IMR-90 (cell line): ENCODE data around the gene TEX38. TPM values are rescaled to one million over a fixed set of nuclear protein-coding genes. Genes with fewer than 3 reads are reported as not detected.

Experiments used
- ATAC-seq: fragments of 200-7000 bp; cut with Tn5 transposase; 2 replicates; pipeline ENCODE4 v1.9.1; 2020; ENCODE audit warnings: low read depth, mild to moderate bottlenecking, moderate library complexity
- BruUV-seq: library from RNA; stranded (reverse); fragments of 400-500 nt; replicated peaks from 2 replicates; lab custom pipeline; 2021; lab: Mats Ljungman, UMichigan
- CTCF ChIA-PET: fragments of 300-600 bp; formaldehyde crosslinking; extraction: SDS; loops from one replicate; lab custom pipeline; 2021; ENCODE audit warnings: antibody characterized with exemption; lab: Yijun Ruan, JAX
- POLR2A ChIA-PET: fragments of 300-600 bp; sonication (Branson Sonifier 250); formaldehyde crosslinking; loops from one replicate; lab custom pipeline; 2022; ENCODE audit warnings: antibody characterized with exemption; ENCODE audit not compliant: unreplicated experiment; lab: Charles Lee
- DNase-seq: peaks from one replicate; pipeline ENCODE4 v3.0.0; 2013
- H2AFZ ChIP-seq: replicated peaks from 2 replicates; pipeline ENCODE3; 2013; ENCODE audit warnings: low read length, mild to moderate bottlenecking; ENCODE audit not compliant: poor library complexity
- H2AK5ac ChIP-seq: 2 replicates; pipeline ENCODE4 v1.6.1; 2013; ENCODE audit warnings: low read depth, low read length, inconsistent platforms
- H2AK9ac ChIP-seq: replicated peaks from 2 replicates; pipeline ENCODE3; 2013; ENCODE audit warnings: mild to moderate bottlenecking, low read depth, low read length, moderate library complexity; ENCODE audit not compliant: poor library complexity
- H2BK120ac ChIP-seq: 2 replicates; pipeline ENCODE4 v1.6.1; 2013; ENCODE audit warnings: low read depth, low read length, inconsistent platforms
- H2BK15ac ChIP-seq: 3 replicates; pipeline ENCODE4 v1.6.1; 2013; ENCODE audit warnings: low read depth, low read length, inconsistent platforms
- H2BK20ac ChIP-seq: 2 replicates; pipeline ENCODE4 v1.6.1; 2013; ENCODE audit warnings: low read depth, mild to moderate bottlenecking, inconsistent platforms, low read length, moderate library complexity
- H2BK5ac ChIP-seq: 2 replicates; pipeline ENCODE4 v1.6.1; 2013; ENCODE audit warnings: mild to moderate bottlenecking, low read depth, low read length, inconsistent platforms; ENCODE audit not compliant: poor library complexity, severe bottlenecking
- H3K14ac ChIP-seq: replicated peaks from 2 replicates; pipeline ENCODE4 v1.6.1; 2013; ENCODE audit warnings: low read depth, low read length, inconsistent platforms
- H3K18ac ChIP-seq: 2 replicates; pipeline ENCODE4 v1.6.1; 2013; ENCODE audit warnings: low read depth, low read length, control low read depth
- H3K23ac ChIP-seq: 2 replicates; pipeline ENCODE4 v1.6.1; 2013; ENCODE audit warnings: low read depth, low read length, inconsistent platforms
- H3K27ac ChIP-seq: 2 replicates; pipeline ENCODE4 v1.5.1; 2013; ENCODE audit warnings: mild to moderate bottlenecking, control low read depth, low read length; ENCODE audit not compliant: insufficient read depth
- H3K27me3 ChIP-seq: 2 replicates; pipeline ENCODE4 v1.6.1; 2013; ENCODE audit warnings: low read length; ENCODE audit not compliant: control insufficient read depth, insufficient read depth
- H3K36me3 ChIP-seq: 2 replicates; pipeline ENCODE4 v1.6.1; 2013; ENCODE audit warnings: low read length, mixed read lengths; ENCODE audit not compliant: control insufficient read depth, insufficient read depth
- H3K4ac ChIP-seq: 2 replicates; pipeline ENCODE4 v1.6.1; 2013; ENCODE audit warnings: low read depth, low read length, inconsistent platforms
- H3K4me1 ChIP-seq: 2 replicates; pipeline ENCODE4 v1.6.1; 2013; ENCODE audit warnings: low read length, mixed read lengths; ENCODE audit not compliant: control insufficient read depth, insufficient read depth
- H3K4me2 ChIP-seq: 2 replicates; pipeline ENCODE4 v1.6.1; 2013; ENCODE audit warnings: low read depth, mild to moderate bottlenecking, control low read depth, low read length, moderate library complexity
- H3K4me3 ChIP-seq: 2 replicates; pipeline ENCODE4 v1.5.1; 2013; ENCODE audit warnings: low read depth, mild to moderate bottlenecking, control low read depth, low read length, moderate library complexity; ENCODE audit not compliant: insufficient read depth
- H3K56ac ChIP-seq: 2 replicates; pipeline ENCODE4 v1.6.1; 2013; ENCODE audit warnings: low read length, inconsistent platforms; ENCODE audit not compliant: insufficient read depth; ENCODE audit errors: extremely low read depth
- H3K79me1 ChIP-seq, 2 experiments: 2 replicates each; pipeline ENCODE4 v1.6.1; 2013; ENCODE audit warnings: low read length in 2 of 2, inconsistent platforms in 1 of 2, low read depth in 1 of 2
- H3K9ac ChIP-seq: 2 replicates; pipeline ENCODE4 v1.6.1; 2013; ENCODE audit warnings: low read depth, low read length, control low read depth
- H3K9me1 ChIP-seq: 2 replicates; pipeline ENCODE4 v1.6.1; 2013; ENCODE audit warnings: low read length, inconsistent platforms; ENCODE audit not compliant: insufficient read depth
- H3K9me3 ChIP-seq: 2 replicates; pipeline ENCODE4 v1.6.1; 2013; ENCODE audit warnings: low read length; ENCODE audit not compliant: control insufficient read depth, insufficient read depth
- H4K20me1 ChIP-seq: 2 replicates; pipeline ENCODE4 v1.6.1; 2013; ENCODE audit warnings: low read length, inconsistent platforms; ENCODE audit not compliant: insufficient read depth
- H4K5ac ChIP-seq: 2 replicates; pipeline ENCODE4 v1.6.1; 2013; ENCODE audit warnings: mild to moderate bottlenecking, low read depth, low read length, control low read depth
- H4K8ac ChIP-seq, 2 experiments: 2 replicates each; pipeline ENCODE4 v1.6.1; 2013; ENCODE audit warnings: low read depth in 2 of 2, low read length in 2 of 2, control low read depth in 1 of 2, inconsistent platforms in 1 of 2
- H4K91ac ChIP-seq: 2 replicates; pipeline ENCODE4 v1.6.1; 2013; ENCODE audit warnings: low read depth, low read length, inconsistent platforms; ENCODE audit not compliant: insufficient read depth
- BHLHE40 ChIP-seq: fragments of 150-350 bp; IDR thresholded peaks from 2 replicates; pipeline ENCODE4 v1.6.1; 2016; ENCODE audit warnings: mild to moderate bottlenecking, low read depth, low read length
- CEBPB ChIP-seq: IDR thresholded peaks from 2 replicates; pipeline ENCODE4 v1.6.1; 2012; ENCODE audit warnings: low read depth, low read length, improper control_type of control experiment
- CHD1 ChIP-seq: IDR thresholded peaks from 2 replicates; pipeline ENCODE4 v1.6.1; 2012; ENCODE audit warnings: low read depth, low read length, improper control_type of control experiment
- CTCF ChIP-seq: conservative IDR thresholded peaks from 2 replicates; pipeline ENCODE4 v1.5.1; 2012; ENCODE audit warnings: mild to moderate bottlenecking, low read depth, low read length, improper control_type of control experiment
- ELK1 ChIP-seq: fragments of 150-350 bp; IDR thresholded peaks from 2 replicates; pipeline ENCODE4 v1.6.1; 2016; ENCODE audit warnings: low read depth, mild to moderate bottlenecking, low read length, moderate library complexity, borderline replicate concordance
- FOS ChIP-seq: fragments of 150-350 bp; IDR thresholded peaks from 2 replicates; pipeline ENCODE4 v1.6.1; 2016; ENCODE audit warnings: low read depth, low read length
- MAFK ChIP-seq: IDR thresholded peaks from 2 replicates; pipeline ENCODE4 v1.6.1; 2012; ENCODE audit warnings: low read depth, low read length, improper control_type of control experiment
- MAZ ChIP-seq: IDR thresholded peaks from 2 replicates; pipeline ENCODE4 v1.6.1; 2012; ENCODE audit warnings: low read depth, mild to moderate bottlenecking, low read length, improper control_type of control experiment, moderate library complexity, borderline replicate concordance
- MXI1 ChIP-seq: IDR thresholded peaks from 2 replicates; pipeline ENCODE4 v1.6.1; 2012; ENCODE audit warnings: low read depth, mild to moderate bottlenecking, low read length, moderate library complexity, borderline replicate concordance
- NFE2L2 ChIP-seq: fragments of 150-350 bp; IDR thresholded peaks from 2 replicates; pipeline ENCODE4 v1.6.1; 2016; ENCODE audit warnings: low read depth, mild to moderate bottlenecking, low read length
- POLR2A ChIP-seq: IDR thresholded peaks from 2 replicates; pipeline ENCODE4 v1.6.1; 2012; ENCODE audit warnings: mild to moderate bottlenecking, low read depth, low read length
- RAD21 ChIP-seq: IDR thresholded peaks from 2 replicates; pipeline ENCODE4 v1.6.1; 2012; ENCODE audit warnings: low read length, improper control_type of control experiment
- RCOR1 ChIP-seq: IDR thresholded peaks from 2 replicates; pipeline ENCODE4 v1.6.1; 2012; ENCODE audit warnings: mild to moderate bottlenecking, low read length, improper control_type of control experiment; ENCODE audit not compliant: insufficient replicate concordance
- RFX5 ChIP-seq: IDR thresholded peaks from 2 replicates; pipeline ENCODE4 v1.8.0; 2012; ENCODE audit warnings: low read depth, mild to moderate bottlenecking, low read length, moderate library complexity
- SMC3 ChIP-seq: fragments of 150-350 bp; IDR thresholded peaks from 2 replicates; pipeline ENCODE4 v1.6.1; 2016; ENCODE audit warnings: low read depth, mild to moderate bottlenecking, antibody characterized with exemption, low read length, moderate library complexity
- USF2 ChIP-seq: fragments of 150-350 bp; IDR thresholded peaks from 2 replicates; pipeline ENCODE4 v1.6.1; 2017; ENCODE audit warnings: mild to moderate bottlenecking, antibody characterized with exemption, low read length, low read depth
- WGBS, 2 experiments: methylation state at CpG; one replicate each; pipeline versions ENCODE4 v1.1.5 to v1.1.7; 2013; ENCODE audit warnings: missing lambda C conversion rate in 2 of 2; ENCODE audit not compliant: insufficient read length in 1 of 2; ENCODE audit errors: extremely low coverage in 2 of 2; 5-methylcytosine and 5-hydroxymethylcytosine counted together
- dilution Hi-C: fragments of 300-500 bp; cut with HindIII; formaldehyde crosslinking; loops from one replicate; pipeline ENCODE4 v1.14.3; 2018; ENCODE audit warnings: low sequenced_read_pairs; ENCODE audit not compliant: unreplicated experiment
- in situ Hi-C: fragments of 300-500 bp; cut with MboI; formaldehyde crosslinking; loops from 3 replicates; pipeline ENCODE4 v1.14.3; 2019; ENCODE audit warnings: low sequenced_read_pairs, inconsistent platforms, mixed read lengths
- intact Hi-C: fragments of 100-400 bp; cut with micrococcal nuclease; formaldehyde crosslinking; loops from 2 replicates; pipeline ENCODE4 v1.10.0; 2022
- polyA plus RNA-seq, 3 experiments: library from polyadenylated mRNA; depleted of rRNA; stranded (reverse); fragments of >200 nt; gene quantifications; 2 replicates each; pipeline ENCODE4 v1.2.3, GENCODE V29; 2012; ENCODE audit warnings: low replicate concordance in 1 of 3
- total RNA-seq: library from RNA; depleted of rRNA; stranded (reverse); fragments of >200 nt; gene quantifications from 2 replicates; pipeline ENCODE4 v1.2.3, GENCODE V29; 2012

The TEX38 gene
- total and polyA plus RNA-seq, 2 of the 4 experiments (the other 2 are of a cell fraction): not detected

- ChIA-PET POLR2A (no interaction called here), CTCF (no interaction called here)
- no peak overlapping the region for H4K5ac ChIP-seq
- no peak overlapping the region for H2BK5ac ChIP-seq
- no peak overlapping the region for H3K4me3 ChIP-seq
- H4K8ac ChIP-seq: no peak overlapping the region
- H3K27ac ChIP-seq: no peak overlapping the region
- H3K79me1 ChIP-seq: no peaks in the 10 kb centered on the region; a peak in 2 of 4 replicates
- no peak overlapping the region for H3K23ac ChIP-seq
- no peak overlapping the region for H2AFZ ChIP-seq
- WGBS, 2 experiments: no CpG with 5 or more reads among the region's 1 CpG
- H3K14ac ChIP-seq: no peak overlapping the region
- no peak overlapping the region for H3K9ac ChIP-seq
- dilution Hi-C loops: no loop called here
- ATAC-seq (no peak), DNase-seq (no peak)
- TF ChIP-seq SMC3 (no peak), RCOR1 (no peak), RFX5 (no peak), ELK1 (no peak), FOS (no peak), CTCF (no peak), USF2 (no peak), CEBPB (no peak), MAFK (no peak), POLR2A (no peak), NFE2L2 (no peak), MAZ (no peak), MXI1 (no peak), BHLHE40 (no peak), CHD1 (no peak), RAD21 (no peak)
- peaks cover 23% of the 10 kb centered on the region for H3K36me3 ChIP-seq
- peaks cover 14% of the 10 kb centered on the region for H3K9me1 ChIP-seq
- intact Hi-C loops: no loop called here
- H2BK15ac ChIP-seq: no peak overlapping the region
- in situ Hi-C loops: no loop called here
- no TSS peak for BruUV-seq
- no peak overlapping the region for H2AK5ac ChIP-seq
- no peak overlapping the region for H4K91ac ChIP-seq
- no peak overlapping the region for H2BK20ac ChIP-seq
- H3K4me1 ChIP-seq: peaks cover 2% of the 10 kb centered on the region; the same call in 1 of the 2 replicates
- no peak overlapping the region for H3K4me2 ChIP-seq
- H2BK120ac ChIP-seq: no peak overlapping the region
- no peak overlapping the region for H2AK9ac ChIP-seq
- no peaks in the 10 kb centered on the region for H3K27me3 ChIP-seq
- H3K4ac ChIP-seq: no peak overlapping the region
- no peak overlapping the region for H3K18ac ChIP-seq
- H4K20me1 ChIP-seq: no peaks in the 10 kb centered on the region
- H3K9me3 ChIP-seq: no peaks in the 10 kb centered on the region
- no peak overlapping the region for H3K56ac ChIP-seq
Observed at GRCh38 chr1:46676531-46676930, 4.9 kb downstream of the TEX38 start.
